PC-9 (cell line): ENCODE data around the gene AKAP8.

Source experiments
- CTCF ChIP-seq: fragments of 200-600 bp; sonication (generic); conservative IDR thresholded peaks from 2 replicates; pipeline ENCODE4 v1.6.1; 2017; ENCODE audit warnings: mixed run types, antibody characterized with exemption, mild to moderate bottlenecking, moderate library complexity
- EZH2 ChIP-seq: fragments of 200-600 bp; sonication (generic); IDR thresholded peaks from 2 replicates; pipeline ENCODE4 v1.8.0; 2017; ENCODE audit warnings: antibody characterized with exemption, low read depth

- TF ChIP-seq CTCF (no peak), EZH2 (no peak)
Observed at GRCh38 chr19:15357906-15358305, 21.7 kb downstream of the AKAP8 start.
